Small intestine (tissue), 7 donors: ENCODE results near the gene IL16. TPM values are rescaled to one million over a fixed set of nuclear protein-coding genes. Genes with fewer than 3 reads are reported as not detected.
"Not testable (repeated sequence)": the region's sequence is repeated elsewhere in the genome, so short reads cannot be mapped to it uniquely, and the experiment has no call there.

Experiments used
- DNase-seq, 2 donors: peaks; one replicate each; pipeline versions ENCODE4 v3.0.0 to v3.0.0-alpha.2; 2013
- FAIRE-seq: peaks from 2 replicates; lab custom pipeline; 2012; peaks lifted over from hg19 to GRCh38; lab: Jason Lieb, UNC
- H3K27ac ChIP-seq, 3 donors: one replicate each; pipeline ENCODE4 v1.5.1; 2013; ENCODE audit warnings: low read length in 2 of 3, mild to moderate bottlenecking in 2 of 3, control low read depth in 1 of 3, inconsistent platforms in 1 of 3, low read depth in 1 of 3, moderate library complexity in 1 of 3
- H3K27me3 ChIP-seq, 3 donors: one replicate each; pipeline ENCODE4 v1.6.1; 2013; ENCODE audit warnings: low read length in 3 of 3, inconsistent platforms in 1 of 3; ENCODE audit not compliant: control insufficient read depth in 3 of 3, insufficient read depth in 3 of 3
- H3K36me3 ChIP-seq, 3 donors: one replicate each; pipeline ENCODE4 v1.6.1; 2013; ENCODE audit warnings: low read length in 3 of 3, inconsistent platforms in 1 of 3, low read depth in 1 of 3, mild to moderate bottlenecking in 1 of 3, moderate library complexity in 1 of 3; ENCODE audit not compliant: control insufficient read depth in 3 of 3, insufficient read depth in 2 of 3
- H3K4me1 ChIP-seq, 3 donors: one replicate each; pipeline ENCODE4 v1.6.1; 2013; ENCODE audit warnings: low read length in 2 of 3, inconsistent platforms in 1 of 3, low read depth in 1 of 3, mild to moderate bottlenecking in 1 of 3, moderate library complexity in 1 of 3; ENCODE audit not compliant: control insufficient read depth in 3 of 3, insufficient read depth in 2 of 3
- H3K4me3 ChIP-seq, 3 donors: one replicate each; pipeline ENCODE4 v1.5.1; 2013; ENCODE audit warnings: low read length in 3 of 3, control low read depth in 1 of 3, inconsistent platforms in 1 of 3, low read depth in 1 of 3, mild to moderate bottlenecking in 1 of 3, moderate library complexity in 1 of 3
- H3K9me3 ChIP-seq, 2 donors: one replicate each; pipeline ENCODE4 v1.6.1; 2013; ENCODE audit warnings: low read depth in 1 of 2, low read length in 1 of 2; ENCODE audit not compliant: control insufficient read depth in 2 of 2, insufficient read depth in 1 of 2
- WGBS, 3 donors: extraction: QIAGEN DNeasy Blood & Tissue Kit; methylation state at CpG; one replicate each; pipeline ENCODE4 v1.1.7; 2013; 5-methylcytosine and 5-hydroxymethylcytosine counted together
- polyA plus RNA-seq, 4 donors: library from polyadenylated mRNA; stranded (reverse) in 3 of 4; unstranded in 1 of 4; fragments of 200-250 nt in 3 of 4; fragments of 120-200 nt in 1 of 4; gene quantifications; one replicate each; pipeline versions ENCODE4 v1.2.1 to v1.2.3, GENCODE V29; 2013
- donor health status: healthy with polysubstance abuse.
- donor health status: control.
- donor health status: control.
- donor health status: Bipolar disorder and iron deficiency.
- donor health status: healthy.

Gene IL16
- polyA plus RNA-seq, 4 donors: 1.8 to 9.7 (median 7.9) TPM

DNA sequence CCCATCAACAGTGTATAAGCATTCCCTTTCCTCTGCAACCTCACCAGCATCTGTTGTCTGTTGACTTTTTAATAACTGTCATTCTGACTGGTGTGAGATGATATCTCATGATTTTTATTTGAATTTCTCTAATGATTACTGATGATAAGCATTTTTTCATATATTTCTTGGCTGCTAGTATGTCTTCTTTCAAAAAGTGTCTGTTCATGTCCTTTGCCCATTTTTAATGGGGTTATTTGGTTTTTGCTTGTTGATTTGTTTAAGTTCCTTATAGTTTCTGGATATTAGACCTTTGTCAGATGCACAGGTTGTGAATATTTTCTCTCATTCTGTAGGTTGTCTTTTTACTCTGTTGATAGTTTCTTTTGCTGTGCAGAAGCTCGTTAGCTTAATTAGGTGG, 11.3 kb downstream of the IL16 start:
- H3K9me3 ChIP-seq, H3K4me3 ChIP-seq, H3K36me3 ChIP-seq, H3K4me1 ChIP-seq, FAIRE-seq, H3K27me3 ChIP-seq, DNase-seq, H3K27ac ChIP-seq: not testable (repeated sequence)
- WGBS, 3 donors: 41 to 66% (median 56%) methylated on average over 1 of the region's 1 CpG

DNA sequence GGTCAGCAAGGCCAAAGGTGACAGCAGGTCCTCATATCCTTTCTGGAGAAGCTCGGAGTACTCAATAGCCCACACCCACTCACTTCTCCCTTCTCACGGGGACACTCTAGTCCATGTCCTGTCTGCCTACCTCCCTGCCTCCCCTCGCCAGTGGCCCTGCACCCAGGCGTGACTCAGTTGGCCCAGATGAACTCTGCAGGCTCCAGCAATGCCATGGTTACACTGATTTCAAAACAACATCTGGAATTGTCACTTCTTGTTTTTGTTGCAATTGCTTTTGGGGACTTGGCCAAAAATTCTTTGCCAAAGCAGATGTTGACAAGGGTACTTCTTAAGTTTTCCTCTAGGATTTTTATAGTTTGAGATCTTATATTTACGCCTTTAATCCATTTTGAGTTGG, 13.0 kb downstream of the IL16 start:
- H3K4me3 ChIP-seq: no peak overlapping the region
- 71 to 77% (median 73%) methylated on average over 5 of the region's 5 CpGs for WGBS, 3 donors
- no peaks in the 10 kb centered on the region for H3K9me3 ChIP-seq
- no peaks in the 10 kb centered on the region for H3K36me3 ChIP-seq
- no peaks in the 10 kb centered on the region for H3K4me1 ChIP-seq
- FAIRE-seq: no peak
- DNase-seq: no peak
- no peaks in the 10 kb centered on the region for H3K27me3 ChIP-seq
- H3K27ac ChIP-seq: no peak overlapping the region

GRCh38 chr15:81211376-81211775, 14.7 kb downstream of the IL16 start:
- Histone ChIP-seq H3K27ac (no peak overlapping the region), H3K36me3 (no peaks in the 10 kb centered on the region), H3K4me1 (no peaks in the 10 kb centered on the region), H3K27me3 (peaks cover 0 to 4% (median 0%) of the 10 kb centered on the region in 3 donors), H3K9me3 (peaks cover 0 to 4% of the 10 kb centered on the region in 2 donors), H3K4me3 (no peak overlapping the region)
- WGBS, 3 donors: 84 to 88% (median 85%) methylated on average over 4 of the region's 4 CpGs
- FAIRE-seq (no peak), DNase-seq (no peak)

DNA sequence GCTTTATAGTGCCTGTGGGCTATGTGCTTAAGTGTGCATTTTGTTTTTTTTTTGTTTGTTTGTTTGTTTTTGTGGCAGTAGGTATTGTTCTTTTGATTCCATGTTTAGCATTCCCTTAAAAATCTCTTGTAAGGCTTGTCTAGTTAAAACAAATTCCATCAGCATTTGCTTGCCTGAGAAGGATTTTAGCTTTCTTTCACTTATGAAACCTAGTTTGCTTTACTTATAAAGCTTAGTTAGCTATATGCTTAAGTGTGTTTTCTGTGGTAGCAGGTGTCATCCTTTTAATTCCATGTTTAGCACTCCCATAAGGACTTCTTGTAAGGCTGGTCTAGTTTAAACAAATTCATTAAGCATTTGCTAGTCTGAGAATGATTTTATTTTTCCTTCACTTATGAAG, 17.3 kb downstream of the IL16 start:
- FAIRE-seq: no peak
- Histone ChIP-seq H3K9me3 (peaks cover 0 to 4% of the 10 kb centered on the region in 2 donors), H3K36me3 (no peaks in the 10 kb centered on the region), H3K4me1 (no peaks in the 10 kb centered on the region), H3K27me3 (peaks cover 0 to 4% (median 0%) of the 10 kb centered on the region in 3 donors), H3K4me3 (no peak overlapping the region), H3K27ac (no peak overlapping the region)
- no peak for DNase-seq

DNA sequence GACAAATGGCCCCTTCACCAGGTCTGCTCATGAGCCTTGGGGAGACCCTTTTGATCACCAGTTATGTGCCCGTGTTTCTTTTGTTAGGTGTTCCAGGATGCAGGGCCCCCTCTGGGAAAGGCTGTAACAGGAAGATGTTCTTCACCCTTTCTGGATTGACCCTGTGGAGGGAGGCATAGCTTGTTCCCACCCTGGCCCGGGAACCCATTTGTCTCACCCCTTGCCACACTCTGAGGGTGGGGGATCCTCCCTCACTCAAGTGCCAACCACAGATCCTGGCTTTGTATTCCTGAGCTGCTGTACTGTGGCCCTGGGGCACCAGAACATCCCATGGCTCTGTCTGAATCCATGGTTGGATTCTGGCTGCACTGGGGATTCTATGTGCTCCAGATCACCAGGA, 18.9 kb downstream of the IL16 start:
- FAIRE-seq (no peak), DNase-seq (no peak)
- peaks cover 0 to 4% of the 10 kb centered on the region in 2 donors for H3K9me3 ChIP-seq
- WGBS, 3 donors: 86 to 96% (median 93%) methylated on average over 2 of the region's 2 CpGs
- no peak overlapping the region for H3K4me3 ChIP-seq
- peaks cover 0 to 4% (median 0%) of the 10 kb centered on the region in 3 donors for H3K27me3 ChIP-seq
- no peak overlapping the region for H3K27ac ChIP-seq
- no peaks in the 10 kb centered on the region for H3K36me3 ChIP-seq
- H3K4me1 ChIP-seq: no peaks in the 10 kb centered on the region

GRCh38 chr15:81215983-81216382, 19.3 kb downstream of the IL16 start:
- FAIRE-seq: no peak
- 21 to 57% (median 53%) methylated on average over 2 of the region's 2 CpGs for WGBS, 3 donors

DNA sequence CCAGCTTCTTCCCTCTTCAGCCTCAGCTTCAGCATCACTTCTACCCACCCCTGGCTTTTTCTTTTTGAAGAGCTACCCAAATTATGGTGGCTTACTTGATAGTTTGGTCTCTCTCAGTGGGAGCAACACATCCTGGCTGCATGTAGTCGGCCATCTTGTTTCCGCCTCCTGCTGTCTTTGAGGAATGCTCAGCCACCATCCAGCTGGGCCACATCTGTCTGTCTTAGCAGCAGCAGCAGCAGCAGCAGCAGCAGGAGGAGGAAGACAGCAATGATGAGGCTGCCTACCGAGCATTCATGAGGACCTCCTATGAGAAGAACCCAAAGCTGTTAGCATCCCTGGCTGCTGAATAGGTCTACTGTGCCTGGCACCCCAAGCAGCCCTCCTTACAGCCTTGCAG, 19.7 kb downstream of the IL16 start:
- FAIRE-seq: no peak
- H3K27me3 ChIP-seq: peaks cover 0 to 4% (median 0%) of the 10 kb centered on the region in 3 donors
- peaks cover 0 to 4% of the 10 kb centered on the region in 2 donors for H3K9me3 ChIP-seq
- H3K4me3 ChIP-seq: no peak overlapping the region
- H3K27ac ChIP-seq: no peak overlapping the region
- DNase-seq: no peak
- H3K4me1 ChIP-seq: no peaks in the 10 kb centered on the region
- H3K36me3 ChIP-seq: no peaks in the 10 kb centered on the region
- 67 to 80% (median 78%) methylated on average over 3 of the region's 3 CpGs for WGBS, 3 donors

More at GRCh38 chr15:81215983-81216382, 19.3 kb downstream of the IL16 start:
- Histone ChIP-seq H3K4me3 (no peak overlapping the region), H3K36me3 (no peaks in the 10 kb centered on the region), H3K27me3 (peaks cover 0 to 4% (median 0%) of the 10 kb centered on the region in 3 donors), H3K27ac (no peak overlapping the region), H3K4me1 (no peaks in the 10 kb centered on the region), H3K9me3 (peaks cover 0 to 4% of the 10 kb centered on the region in 2 donors)
- no peak for DNase-seq

DNA sequence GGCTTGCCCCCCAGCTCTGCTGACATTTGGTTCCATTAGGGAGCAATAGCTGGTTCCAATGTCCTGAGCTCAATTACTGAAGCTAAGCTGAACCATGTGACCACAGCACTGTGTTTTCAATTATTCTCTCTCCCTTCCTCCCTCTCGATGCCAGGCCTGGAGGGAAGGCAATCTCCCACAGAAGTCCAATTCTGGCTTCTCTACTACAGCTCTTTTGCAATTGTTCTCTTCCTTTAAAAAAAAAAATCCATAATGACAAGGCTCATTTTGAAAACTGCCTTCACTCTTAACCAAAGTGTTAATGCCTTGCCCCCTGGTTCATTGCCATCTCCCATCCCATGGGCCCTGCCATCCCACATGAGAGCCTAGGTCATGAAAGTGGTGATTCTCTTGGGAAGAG, 24.8 kb downstream of the IL16 start:
- Histone ChIP-seq H3K27ac (no peak overlapping the region), H3K4me3 (no peak overlapping the region), H3K27me3 (no peaks in the 10 kb centered on the region), H3K36me3 (no peaks in the 10 kb centered on the region), H3K9me3 (no peaks in the 10 kb centered on the region), H3K4me1 (no peaks in the 10 kb centered on the region)
- DNase-seq (no peak), FAIRE-seq (no peak)
- 56 to 73% (median 58%) methylated on average over 1 of the region's 1 CpG for WGBS, 3 donors

- WGBS, 3 donors: 72 to 87% (median 87%) methylated on average over 3 of the region's 3 CpGs
- H3K9me3 ChIP-seq: no peaks in the 10 kb centered on the region
- DNase-seq (no peak), FAIRE-seq (no peak)
- no peak overlapping the region for H3K4me3 ChIP-seq
- no peak overlapping the region for H3K27ac ChIP-seq
- no peaks in the 10 kb centered on the region for H3K36me3 ChIP-seq
- no peaks in the 10 kb centered on the region for H3K4me1 ChIP-seq
- no peaks in the 10 kb centered on the region for H3K27me3 ChIP-seq
These were observed 25.3 kb downstream of the IL16 start for GRCh38 chr15:81222007-81222406.
